GM23338 (cell line): ENCODE results near the gene C10orf90. TPM values are rescaled to one million over a fixed set of nuclear protein-coding genes. Genes with fewer than 3 reads are reported as not detected.

Source experiments
- ATAC-seq: fragments of 200-7000 bp; cut with Tn5 transposase; 3 replicates; pipeline ENCODE4 v1.9.1; 2020
- DNase-seq: peaks from one replicate; pipeline ENCODE4 v3.0.0-alpha.2; 2015; ENCODE audit warnings: low spot score
- H2AFZ ChIP-seq: fragments of 200-600 bp; sonication (generic); 2 replicates; pipeline ENCODE4 v1.8.0; 2016; ENCODE audit warnings: antibody characterized with exemption, mild to moderate bottlenecking, moderate library complexity
- H3F3A ChIP-seq: fragments of 200-600 bp; sonication (generic); replicated peaks from 2 replicates; pipeline ENCODE4 v1.8.0; 2017; ENCODE audit warnings: antibody characterized with exemption, mixed run types, low read depth
- H3K27ac ChIP-seq: fragments of 200-600 bp; sonication (generic); 2 replicates; pipeline ENCODE4 v1.6.1; 2016; ENCODE audit warnings: low read depth
- H3K27me3 ChIP-seq: fragments of 200-600 bp; sonication (generic); 2 replicates; pipeline ENCODE4 v1.8.0; 2016; ENCODE audit warnings: mild to moderate bottlenecking, mixed run types, moderate library complexity; ENCODE audit not compliant: insufficient read depth
- H3K36me3 ChIP-seq: fragments of 200-600 bp; sonication (generic); 2 replicates; pipeline ENCODE4 v1.8.0; 2016; ENCODE audit warnings: mild to moderate bottlenecking; ENCODE audit not compliant: insufficient read depth
- H3K4me1 ChIP-seq: fragments of 200-600 bp; sonication (generic); 2 replicates; pipeline ENCODE4 v1.8.0; 2016; ENCODE audit warnings: mild to moderate bottlenecking, moderate library complexity; ENCODE audit not compliant: insufficient read depth
- H3K4me2 ChIP-seq: fragments of 200-600 bp; sonication (generic); 2 replicates; pipeline ENCODE4 v1.7.1; 2017; ENCODE audit warnings: mixed run types
- H3K4me3 ChIP-seq: fragments of 200-600 bp; sonication (generic); 2 replicates; pipeline ENCODE4 v1.6.1; 2016; ENCODE audit warnings: mixed run types
- H3K79me2 ChIP-seq: fragments of 200-600 bp; sonication (generic); replicated peaks from 2 replicates; pipeline ENCODE4 v1.8.0; 2017; ENCODE audit warnings: mild to moderate bottlenecking; ENCODE audit not compliant: insufficient read depth
- H3K9me2 ChIP-seq: fragments of 200-600 bp; sonication (generic); 2 replicates; pipeline ENCODE4 v1.8.0; 2017; ENCODE audit not compliant: insufficient read depth
- H4K20me1 ChIP-seq: fragments of 200-600 bp; sonication (generic); replicated peaks from 2 replicates; pipeline ENCODE4 v1.8.0; 2017; ENCODE audit warnings: mild to moderate bottlenecking; ENCODE audit not compliant: insufficient read depth
- H3K27ac Mint-ChIP-seq: 2 replicates; pipeline ENCODE4 v1.8.0; 2020; ENCODE audit warnings: inconsistent platforms, mild to moderate bottlenecking, moderate library complexity, mixed read lengths
- H3K27me3 Mint-ChIP-seq: 3 replicates; pipeline ENCODE4 v1.8.0; 2022; ENCODE audit warnings: low read depth, mild to moderate bottlenecking, moderate library complexity, mixed read lengths, inconsistent platforms; ENCODE audit not compliant: insufficient read depth, poor library complexity
- H3K36me3 Mint-ChIP-seq: 3 replicates; pipeline ENCODE4 v1.8.0; 2021; ENCODE audit warnings: low read depth, mild to moderate bottlenecking, inconsistent platforms, moderate library complexity, mixed read lengths
- H3K4me1 Mint-ChIP-seq: 3 replicates; pipeline ENCODE4 v1.8.0; 2020; ENCODE audit warnings: mild to moderate bottlenecking, inconsistent platforms, mixed read lengths
- H3K4me3 Mint-ChIP-seq: 3 replicates; pipeline ENCODE4 v1.8.0; 2021; ENCODE audit warnings: moderate library complexity, mild to moderate bottlenecking, inconsistent platforms, mixed read lengths
- H3K9me3 Mint-ChIP-seq: 3 replicates; pipeline ENCODE4 v1.8.0; 2020; ENCODE audit warnings: moderate library complexity, mild to moderate bottlenecking, inconsistent platforms, mixed read lengths
- CREB1 ChIP-seq: fragments of 250-450 bp; sonication (Bioruptor Pico); IDR thresholded peaks from 2 replicates; pipeline ENCODE4 v1.5.0; 2020; ENCODE audit warnings: low read depth, mild to moderate bottlenecking, moderate library complexity
- CTCF ChIP-seq, 2 experiments: fragments of 200-600 bp in 1 of 2; sonication (generic) in 1 of 2; conservative IDR thresholded peaks; 2 replicates each; pipeline versions ENCODE4 v1.5.1 to v1.6.1; 2016 to 2017; ENCODE audit warnings: antibody characterized with exemption in 2 of 2, low read depth in 2 of 2, mild to moderate bottlenecking in 2 of 2, moderate library complexity in 1 of 2
- ETS1 ChIP-seq: IDR thresholded peaks from 2 replicates; pipeline ENCODE4 v1.6.1; 2016; ENCODE audit warnings: antibody characterized with exemption
- EZH2 ChIP-seq: fragments of 200-600 bp; sonication (generic); IDR thresholded peaks from one replicate; pipeline ENCODE4 v1.8.0; 2017; ENCODE audit warnings: antibody characterized with exemption, mild to moderate bottlenecking, low read depth; ENCODE audit not compliant: unreplicated experiment
- EZH2phosphoT487 ChIP-seq: fragments of 200-600 bp; sonication (generic); IDR thresholded peaks from one replicate; pipeline ENCODE4 v1.8.1; 2018; ENCODE audit warnings: antibody characterized with exemption; ENCODE audit not compliant: unreplicated experiment
- JUNB ChIP-seq: IDR thresholded peaks from one replicate; pipeline ENCODE4 v1.6.1; 2016; ENCODE audit warnings: antibody characterized with exemption; ENCODE audit not compliant: unreplicated experiment
- NANOG ChIP-seq: IDR thresholded peaks from 2 replicates; pipeline ENCODE4 v1.6.1; 2016; ENCODE audit warnings: antibody characterized with exemption, borderline replicate concordance
- POLR2AphosphoS5 ChIP-seq: IDR thresholded peaks from 2 replicates; pipeline ENCODE4 v1.6.1; 2016; ENCODE audit warnings: antibody characterized with exemption, low read depth
- REST ChIP-seq: IDR thresholded peaks from one replicate; pipeline ENCODE4 v1.6.1; 2018; ENCODE audit warnings: antibody characterized with exemption; ENCODE audit not compliant: unreplicated experiment
- STAT1 ChIP-seq: IDR thresholded peaks from one replicate; pipeline ENCODE4 v1.6.1; 2016; ENCODE audit warnings: antibody characterized with exemption; ENCODE audit not compliant: unreplicated experiment
- ZNF114 ChIP-seq: fragments of 250-450 bp; sonication (Bioruptor Pico); IDR thresholded peaks from 2 replicates; pipeline ENCODE4 v1.5.0; 2020; ENCODE audit warnings: mild to moderate bottlenecking, moderate library complexity
- ZNF331 ChIP-seq: fragments of 250-450 bp; sonication (Bioruptor Pico); IDR thresholded peaks from 2 replicates; pipeline ENCODE4 v1.5.0; 2020; ENCODE audit warnings: low read depth, mild to moderate bottlenecking, moderate library complexity
- ZNF462 ChIP-seq: fragments of 250-450 bp; sonication (Bioruptor Pico); IDR thresholded peaks from 2 replicates; pipeline ENCODE4 v1.5.0; 2020; ENCODE audit warnings: mild to moderate bottlenecking, moderate library complexity
- polyA plus RNA-seq: library from polyadenylated mRNA; unstranded; fragments of >200 nt; fragmentation: Nextera tagmentation; extraction: Ambion mirVana; gene quantifications from 2 replicates; pipeline ENCODE4 v1.2.1, GENCODE V29; 2016
- total RNA-seq: library from RNA; depleted of rRNA; stranded (reverse); fragments of >200 nt; shearing (Covaris generic); gene quantifications from 2 replicates; pipeline ENCODE4 v1.2.3, GENCODE V29; 2014

C10orf90 gene
- total and polyA plus RNA-seq, 2 experiments from 2014 or later: 0.76 to 0.97 TPM

- DNase-seq (no peak), ATAC-seq (peak; percentile 19; the same call in 1 of the 3 replicates)
- Histone ChIP-seq H3K27ac (no peak overlapping the region), H4K20me1 (no peaks in the 10 kb centered on the region), H3K4me1 (peaks cover 28% of the 10 kb centered on the region), H3K4me2 (peak overlapping the region; percentile 5; the same call in 1 of the 2 replicates), H3K36me3 (no peaks in the 10 kb centered on the region; the same call in 1 of the 2 replicates), H2AFZ (peak overlapping the region; percentile 84), H3K79me2 (no peaks in the 10 kb centered on the region), H3K27me3 (no peaks in the 10 kb centered on the region), H3K9me2 (peaks cover 23% of the 10 kb centered on the region; the same call in 1 of the 2 replicates), H3F3A (no peaks in the 10 kb centered on the region), H3K4me3 (no peak overlapping the region)
- Mint-ChIP-seq H3K27ac (peak overlapping the region; percentile 9; the same call in 1 of the 2 replicates), H3K36me3 (peaks cover 15% of the 10 kb centered on the region), H3K27me3 (peaks cover 8% of the 10 kb centered on the region), H3K4me3 (no peak overlapping the region), H3K4me1 (peaks cover 38% of the 10 kb centered on the region), H3K9me3 (peaks cover 26% of the 10 kb centered on the region)
- TF ChIP-seq NANOG (no peak), EZH2 (no peak), JUNB (no peak), ETS1 (no peak), CREB1 (CRISPR knock-in tag) (no peak), ZNF331 (CRISPR knock-in tag) (no peak), REST (no peak), CTCF (conservative IDR thresholded peaks at IDR 0.05; ENCODE audit: low read depth in 2 of 2) (no peak), ZNF462 (no peak), ZNF114 (CRISPR knock-in tag) (no peak), POLR2AphosphoS5 (no peak), STAT1 (no peak), EZH2phosphoT487 (no peak)
Observed at GRCh38 chr10:126569513-126570244, 100.8 kb downstream of the C10orf90 start.
